Measurements from ENCODE around the gene SYDE2.
"Not testable (repeated sequence)": the region's sequence is repeated elsewhere in the genome, so short reads cannot be mapped to it uniquely, and the experiment has no call there.

Gene SYDE2

DNA sequence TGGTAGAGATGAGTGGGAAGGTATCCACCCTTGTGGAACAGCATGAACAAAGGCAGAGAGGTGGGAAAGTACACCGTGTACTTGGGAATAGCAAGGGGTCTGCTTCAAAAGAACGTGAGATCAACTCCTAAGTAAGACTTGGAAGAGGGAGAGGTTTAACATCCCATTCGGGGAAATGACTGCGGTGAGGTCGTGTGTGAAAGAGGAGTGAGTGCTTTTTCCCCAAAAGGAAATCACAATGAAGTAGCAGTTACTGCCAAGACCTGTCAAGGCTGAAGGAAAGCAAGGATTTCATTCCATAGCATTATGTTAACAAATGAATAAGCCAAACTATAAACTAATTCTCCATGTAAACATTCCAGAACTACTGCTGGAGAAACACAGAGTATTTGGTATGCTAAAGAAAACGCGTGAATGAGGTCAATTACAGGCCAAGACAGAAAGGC lies 20.0 kb upstream of the SYDE2 start:
- H3K4me3 ChIP-seq: no peak overlapping the region
- no peak overlapping the region for H3K27ac ChIP-seq

DNA sequence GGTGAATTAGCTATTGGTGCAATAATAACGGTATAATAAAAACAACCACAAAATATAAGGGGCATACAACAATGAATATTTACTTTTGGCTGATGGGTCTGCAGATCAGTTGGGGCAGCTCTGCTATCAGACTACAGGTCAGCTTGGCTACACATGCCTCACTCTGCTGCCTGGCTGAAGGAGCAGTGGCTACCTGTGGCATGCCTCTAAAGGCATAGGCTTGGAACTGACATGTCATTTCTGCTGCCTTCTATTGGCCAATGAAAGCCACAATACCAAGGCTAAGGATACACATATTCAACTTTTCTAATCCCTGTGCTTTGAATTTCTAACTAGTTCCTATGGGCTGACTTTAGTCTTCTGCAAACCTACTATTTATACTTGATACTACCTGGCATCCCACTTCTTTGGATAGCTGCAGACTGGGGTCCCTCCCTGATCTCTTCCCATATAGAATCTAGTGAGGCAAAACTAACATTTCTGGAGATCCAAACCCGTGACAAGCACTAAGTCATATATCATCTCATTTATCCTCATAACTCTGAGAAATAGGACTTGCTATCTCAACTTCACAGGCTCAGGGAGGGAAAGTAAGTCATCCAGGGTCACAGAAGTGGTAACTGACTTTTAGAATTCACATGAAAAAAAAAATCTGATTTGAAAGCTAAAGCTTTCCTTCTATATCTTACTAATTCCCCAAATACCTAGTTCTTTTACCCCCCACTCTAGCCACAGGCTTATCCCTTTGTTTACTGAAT lies 19.2 kb upstream of the SYDE2 start:
- no peak overlapping the region for H3K27ac ChIP-seq
- no peak overlapping the region for H3K4me3 ChIP-seq

DNA sequence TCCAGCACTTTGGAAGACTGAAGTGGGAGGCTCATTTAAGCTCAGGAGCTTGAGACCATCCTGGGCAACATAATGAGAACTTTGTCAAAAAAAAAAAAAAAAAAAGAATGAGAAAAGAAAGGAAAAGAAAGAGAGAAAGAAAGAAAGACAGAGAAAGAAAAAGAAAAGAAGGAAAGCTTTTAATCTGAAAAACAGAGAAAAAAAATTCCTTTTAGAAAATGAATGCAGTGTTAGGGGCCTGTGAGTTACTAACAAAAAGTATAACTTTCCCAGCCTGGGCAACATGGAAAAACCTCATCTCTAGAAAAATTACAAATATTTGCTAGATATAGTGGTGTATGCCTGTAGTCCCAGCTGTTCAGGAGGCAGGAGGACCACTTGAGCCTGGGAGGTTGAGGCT lies 15.9 kb upstream of the SYDE2 start:
- no peak overlapping the region for H3K27ac ChIP-seq
- H3K4me3 ChIP-seq: no peak overlapping the region

- Histone ChIP-seq H3K4me3 (no peak overlapping the region), H3K27ac (no peak overlapping the region)
Measured at GRCh38 chr1:85214654-85215053, 13.8 kb upstream of the SYDE2 start.

DNA sequence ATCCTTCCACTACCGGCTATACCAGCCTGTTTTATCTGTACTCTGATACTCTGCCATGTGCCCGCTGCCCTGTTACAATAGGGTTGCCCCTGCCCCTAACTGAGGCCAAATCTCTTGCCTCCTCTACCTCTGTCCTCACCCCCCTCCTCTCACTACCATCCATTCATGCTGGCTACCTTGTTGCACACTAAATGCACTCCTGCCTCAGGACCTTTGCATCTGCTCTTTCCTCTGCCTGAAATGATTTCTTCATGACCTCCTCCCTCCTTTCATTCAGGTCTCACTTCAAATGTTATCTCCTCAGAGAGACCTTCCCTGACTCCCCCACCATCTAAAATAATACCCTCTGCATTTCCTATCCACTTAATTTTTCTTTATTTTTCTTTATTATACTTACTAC lies 7.7 kb upstream of the SYDE2 start:
- no peak overlapping the region for H3K4me3 ChIP-seq
- H3K27ac ChIP-seq: no peak overlapping the region

DNA sequence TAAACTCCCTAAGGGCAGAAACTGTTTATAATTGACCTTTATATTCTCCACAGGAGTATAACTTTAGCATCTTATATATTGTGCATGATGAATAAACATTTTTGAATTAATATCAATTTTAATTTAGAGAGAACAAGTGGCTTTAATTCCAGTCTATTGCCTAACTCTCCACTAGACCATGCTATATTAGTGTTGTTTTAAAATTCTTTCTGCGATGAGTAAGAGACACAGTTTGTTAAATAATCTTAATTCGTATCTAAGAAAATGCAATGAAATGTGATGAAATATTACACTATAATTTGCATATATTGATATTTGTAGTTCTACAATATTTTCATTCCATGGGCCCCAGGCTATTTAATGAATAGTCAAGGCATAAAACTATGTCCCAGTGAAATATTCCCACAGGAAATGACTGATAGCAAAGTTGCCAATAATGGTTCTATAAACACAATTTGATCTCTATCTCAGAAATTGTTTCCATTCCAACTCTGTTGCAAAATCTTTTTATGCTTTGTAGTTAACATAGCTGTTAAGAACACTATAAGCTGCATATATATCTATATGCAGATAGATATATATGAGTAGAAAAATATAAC lies 2.9 kb upstream of the SYDE2 start:
- H3K4me3 ChIP-seq: no peak overlapping the region

GRCh38 chr1:85202864-85203255 lies 2.0 kb upstream of the SYDE2 start:
- no peak overlapping the region for H3K27ac ChIP-seq
- H3K4me3 ChIP-seq: no peak overlapping the region

More for the DNA sequence above, 2.9 kb upstream of the SYDE2 start:
- H3K27ac ChIP-seq: no peak overlapping the region

GRCh38 chr1:85202092-85202863 lies 1.5 kb upstream of the SYDE2 start:
- H3K4me3 ChIP-seq: peak overlapping the region; percentile 51 to 81 (median 63)
- peak overlapping the region in 16 of 21 experiments; percentile 66 to 92 (median 85) for H3K27ac ChIP-seq

- H3K27ac ChIP-seq: peak overlapping the region; percentile 24 to 92 (median 79)
- H3K4me3 ChIP-seq: peak overlapping the region; percentile 51 to 81 (median 63)
Measured at GRCh38 chr1:85201340-85202091, 700 bp upstream of the SYDE2 start.

GRCh38 chr1:85199667-85200462 lies 951 bp downstream of the SYDE2 start:
- Histone ChIP-seq H3K27ac (peak overlapping the region in 10 of 21 experiments; percentile 70 to 92 (median 88)), H3K4me3 (peak overlapping the region; percentile 51 to 81 (median 63))

GRCh38 chr1:85198864-85199263 lies 2.0 kb downstream of the SYDE2 start:
- H3K27ac ChIP-seq: no peak overlapping the region
- no peak overlapping the region for H3K4me3 ChIP-seq

DNA sequence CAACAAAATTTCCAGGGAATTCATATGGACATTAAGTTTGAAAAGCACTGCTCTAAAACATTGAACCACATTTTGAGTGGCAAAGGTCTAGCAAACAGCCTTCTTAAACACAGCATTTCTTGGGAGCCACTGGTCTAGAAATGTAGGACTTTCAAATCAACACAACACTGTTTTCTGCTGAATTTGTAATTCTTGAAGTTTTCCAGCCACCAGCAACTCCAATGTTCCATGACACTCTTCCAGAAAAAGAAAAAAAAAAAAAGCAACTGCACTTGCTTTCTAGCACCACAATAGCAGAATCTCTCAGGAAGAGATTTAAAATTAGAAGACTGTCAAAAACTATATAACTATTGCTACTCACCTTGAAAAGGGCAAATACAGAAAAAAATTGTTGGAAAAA lies 4.5 kb downstream of the SYDE2 start:
- Histone ChIP-seq H3K4me3 (no peak overlapping the region), H3K27ac (no peak overlapping the region)

- no peak overlapping the region for H3K27ac ChIP-seq
- no peak overlapping the region for H3K4me3 ChIP-seq
Measured at GRCh38 chr1:85195703-85196102, 5.1 kb downstream of the SYDE2 start.

- H3K27ac ChIP-seq, H3K4me3 ChIP-seq: not testable (repeated sequence)
Measured at GRCh38 chr1:85192129-85192528, 8.7 kb downstream of the SYDE2 start.

GRCh38 chr1:85189120-85189519 lies 11.7 kb downstream of the SYDE2 start:
- H3K4me3 ChIP-seq: no peak overlapping the region
- H3K27ac ChIP-seq: no peak overlapping the region

DNA sequence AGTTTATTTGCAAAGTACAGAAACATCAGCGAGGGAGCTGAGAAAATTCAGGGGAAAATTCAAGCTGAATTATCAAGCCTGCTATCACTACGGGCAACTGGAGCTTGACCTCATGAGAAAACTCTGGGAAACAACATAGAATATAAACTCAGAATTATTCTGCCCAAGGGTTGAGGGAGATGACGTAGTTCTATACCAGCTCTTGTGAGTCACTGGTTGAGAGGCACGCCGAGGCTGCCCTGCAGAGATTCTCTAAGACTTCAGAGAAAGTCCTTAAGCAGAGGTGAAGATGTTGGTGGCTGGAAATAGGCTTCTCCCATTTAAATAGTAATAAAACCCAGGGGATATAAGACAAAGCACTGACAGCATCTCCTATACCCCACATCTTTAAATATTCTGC lies 12.3 kb downstream of the SYDE2 start:
- Histone ChIP-seq H3K4me3 (no peak overlapping the region), H3K27ac (no peak overlapping the region)

DNA sequence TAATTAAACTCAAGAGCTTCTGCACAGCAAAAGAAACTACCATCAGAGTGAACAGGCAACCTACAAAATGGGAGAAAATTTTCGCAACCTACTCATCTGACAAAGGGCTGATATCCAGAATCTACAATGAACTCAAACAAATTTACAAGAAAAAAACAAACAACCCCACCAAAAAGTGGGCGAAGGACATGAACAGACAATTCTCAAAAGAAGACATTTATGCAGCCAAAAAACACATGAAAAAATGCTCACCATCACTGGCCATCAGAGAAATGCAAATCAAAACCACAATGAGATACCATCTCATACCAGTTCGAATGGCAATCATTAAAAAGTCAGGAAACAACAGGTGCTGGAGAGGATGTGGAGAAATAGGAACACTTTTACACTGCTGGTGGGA lies 13.8 kb downstream of the SYDE2 start:
- H3K27ac ChIP-seq, H3K4me3 ChIP-seq: not testable (repeated sequence)

DNA sequence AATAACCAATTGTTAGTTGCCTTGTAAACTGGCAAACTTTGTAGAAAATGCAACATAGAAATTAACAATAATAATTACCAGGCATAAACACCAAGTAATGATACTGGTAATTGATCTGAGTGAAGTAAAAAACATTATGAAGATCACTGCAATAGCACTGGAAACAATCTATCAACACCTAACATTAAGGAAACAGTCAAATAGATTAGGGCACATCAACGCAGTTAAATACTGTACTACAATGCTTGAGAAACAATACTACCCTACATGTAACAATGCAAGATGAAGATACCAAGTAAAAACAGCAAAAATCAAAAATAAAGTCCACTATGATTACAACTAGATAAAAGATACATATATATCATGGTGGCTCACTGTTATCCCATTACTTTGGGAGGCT lies 16.6 kb downstream of the SYDE2 start:
- Histone ChIP-seq H3K27ac (no peak overlapping the region), H3K4me3 (no peak overlapping the region)

- H3K4me3 ChIP-seq: no peak overlapping the region
- no peak overlapping the region for H3K27ac ChIP-seq
Measured at GRCh38 chr1:85182700-85183099, 18.1 kb downstream of the SYDE2 start.
